ES-I3 (cell line): ENCODE results near the gene INAVA.
"Not testable (repeated sequence)": the region's sequence is repeated elsewhere in the genome, so short reads cannot be mapped to it uniquely, and the experiment has no call there.

Experiments used
- H3K36me3 ChIP-seq: 2 replicates; pipeline ENCODE4 v1.6.1; 2013; ENCODE audit warnings: mild to moderate bottlenecking, low read length, control low read depth, moderate library complexity; ENCODE audit not compliant: insufficient read depth
- H3K4me1 ChIP-seq: 2 replicates; pipeline ENCODE4 v1.6.1; 2013; ENCODE audit warnings: mild to moderate bottlenecking, control low read depth, low read length; ENCODE audit not compliant: insufficient read depth
- H3K9ac ChIP-seq: 2 replicates; pipeline ENCODE4 v1.6.1; 2013; ENCODE audit warnings: low read depth, mild to moderate bottlenecking, low read length, moderate library complexity
- H3K9me3 ChIP-seq: 2 replicates; pipeline ENCODE4 v1.6.1; 2013; ENCODE audit warnings: mild to moderate bottlenecking, low read length, moderate library complexity; ENCODE audit not compliant: control insufficient read depth, insufficient read depth

The INAVA gene

GRCh38 chr1:200934676-200935245 is 40.1 kb downstream of the INAVA start:
- Histone ChIP-seq H3K4me1 (no peaks in the 10 kb centered on the region), H3K36me3 (no peaks in the 10 kb centered on the region), H3K9me3 (no peaks in the 10 kb centered on the region), H3K9ac (no peak overlapping the region)

- not testable (repeated sequence) for H3K4me1 ChIP-seq, H3K9ac ChIP-seq, H3K9me3 ChIP-seq, H3K36me3 ChIP-seq
Measured at GRCh38 chr1:200935286-200935962, 40.7 kb downstream of the INAVA start.

GRCh38 chr1:200938955-200939354 is 44.3 kb downstream of the INAVA start:
- H3K9me3 ChIP-seq = no peaks in the 10 kb centered on the region; the same call in 1 of the 2 replicates

GRCh38 chr1:200945111-200945510 is 50.4 kb downstream of the INAVA start:
- Histone ChIP-seq H3K36me3 (no peaks in the 10 kb centered on the region; the same call in 1 of the 2 replicates), H3K9me3 (peaks cover 13% of the 10 kb centered on the region), H3K4me1 (no peaks in the 10 kb centered on the region), H3K9ac (no peak overlapping the region)

More at GRCh38 chr1:200938955-200939354, 44.3 kb downstream of the INAVA start:
- Histone ChIP-seq H3K9ac (no peak overlapping the region), H3K4me1 (no peaks in the 10 kb centered on the region), H3K36me3 (no peaks in the 10 kb centered on the region)

DNA sequence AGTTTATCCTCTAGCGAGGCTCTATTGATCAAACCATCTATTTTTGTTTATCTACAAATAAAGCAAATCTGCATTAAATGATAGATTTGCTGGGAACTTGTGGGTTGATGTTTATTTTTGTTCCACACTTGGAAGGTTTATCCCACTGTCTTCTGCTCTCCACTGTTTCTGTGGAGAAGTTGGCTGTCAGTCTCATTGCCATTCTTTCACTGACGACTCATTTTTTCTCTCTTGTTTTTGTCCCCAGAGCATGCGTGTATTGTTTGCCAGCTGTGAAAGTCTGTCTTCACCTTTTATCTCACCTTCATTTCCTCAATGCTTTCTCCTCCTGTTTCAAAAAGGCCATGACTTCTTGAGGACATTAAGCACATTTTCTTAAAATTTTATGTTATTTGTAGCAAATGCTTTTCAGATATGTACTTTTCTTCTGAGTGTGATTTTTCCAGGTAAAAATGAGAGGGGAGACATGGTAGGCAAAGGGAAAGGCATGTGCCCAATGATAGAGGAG is 52.4 kb downstream of the INAVA start:
- H3K9me3 ChIP-seq = peaks cover 13% of the 10 kb centered on the region
- no peaks in the 10 kb centered on the region for H3K4me1 ChIP-seq
- no peaks in the 10 kb centered on the region; the same call in 1 of the 2 replicates for H3K36me3 ChIP-seq
- no peak overlapping the region for H3K9ac ChIP-seq

DNA sequence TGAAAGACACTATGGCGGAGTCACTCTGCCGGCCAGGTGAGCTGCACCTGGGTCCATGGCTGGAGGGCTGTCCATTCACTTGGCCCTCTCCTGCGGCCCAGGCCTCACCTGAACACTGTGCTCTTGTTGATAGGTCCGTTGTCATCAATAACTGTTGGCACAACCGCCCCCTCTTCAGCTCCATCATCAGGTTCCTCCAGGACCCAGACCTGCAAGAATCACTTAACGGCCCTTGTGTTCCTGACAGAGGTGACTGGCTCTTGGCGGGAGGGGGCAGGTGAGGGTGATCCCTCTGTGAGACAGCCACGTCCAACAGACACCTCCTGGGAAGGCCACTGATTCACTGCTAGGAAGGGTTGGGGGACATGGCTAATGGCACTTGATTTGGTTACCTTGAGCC is 54.9 kb downstream of the INAVA start:
- Histone ChIP-seq H3K4me1 (no peaks in the 10 kb centered on the region), H3K9ac (no peak overlapping the region), H3K9me3 (peaks cover 13% of the 10 kb centered on the region), H3K36me3 (no peaks in the 10 kb centered on the region; the same call in 1 of the 2 replicates)

GRCh38 chr1:200951016-200951415 is 56.3 kb downstream of the INAVA start:
- H3K9ac ChIP-seq = no peak overlapping the region
- H3K4me1 ChIP-seq = no peaks in the 10 kb centered on the region
- H3K36me3 ChIP-seq = no peaks in the 10 kb centered on the region; the same call in 1 of the 2 replicates
- peaks cover 13% of the 10 kb centered on the region for H3K9me3 ChIP-seq

- Histone ChIP-seq H3K9me3 (no peaks in the 10 kb centered on the region), H3K36me3 (no peaks in the 10 kb centered on the region), H3K9ac (no peak overlapping the region), H3K4me1 (peaks cover under 1% of the 10 kb centered on the region; the same call in 1 of the 2 replicates)
Measured at GRCh38 chr1:200954434-200954833, 59.7 kb downstream of the INAVA start.

DNA sequence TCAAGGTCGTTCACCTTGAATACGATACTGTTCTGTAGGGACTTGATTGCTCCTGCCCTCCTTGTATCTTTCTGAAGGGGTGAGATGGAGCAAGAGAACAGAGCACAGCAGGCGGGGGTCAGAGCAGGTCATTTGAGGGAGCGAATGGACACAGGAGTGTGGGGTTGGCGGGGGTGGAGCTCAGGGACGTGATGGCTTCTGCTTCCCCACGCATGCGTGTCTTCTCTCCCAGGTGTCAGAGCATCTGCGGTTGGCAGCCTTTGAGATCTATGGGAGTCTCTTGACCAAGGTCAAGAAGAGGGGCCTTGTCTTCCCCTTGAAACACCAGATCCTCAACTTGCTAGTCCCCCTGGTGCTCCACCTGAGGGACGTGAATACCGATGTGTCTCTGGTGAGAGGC is 63.9 kb downstream of the INAVA start:
- H3K9me3 ChIP-seq = no peaks in the 10 kb centered on the region
- H3K9ac ChIP-seq = no peak overlapping the region
- H3K4me1 ChIP-seq = peaks cover 3% of the 10 kb centered on the region; the same call in 1 of the 2 replicates
- H3K36me3 ChIP-seq = no peaks in the 10 kb centered on the region

DNA sequence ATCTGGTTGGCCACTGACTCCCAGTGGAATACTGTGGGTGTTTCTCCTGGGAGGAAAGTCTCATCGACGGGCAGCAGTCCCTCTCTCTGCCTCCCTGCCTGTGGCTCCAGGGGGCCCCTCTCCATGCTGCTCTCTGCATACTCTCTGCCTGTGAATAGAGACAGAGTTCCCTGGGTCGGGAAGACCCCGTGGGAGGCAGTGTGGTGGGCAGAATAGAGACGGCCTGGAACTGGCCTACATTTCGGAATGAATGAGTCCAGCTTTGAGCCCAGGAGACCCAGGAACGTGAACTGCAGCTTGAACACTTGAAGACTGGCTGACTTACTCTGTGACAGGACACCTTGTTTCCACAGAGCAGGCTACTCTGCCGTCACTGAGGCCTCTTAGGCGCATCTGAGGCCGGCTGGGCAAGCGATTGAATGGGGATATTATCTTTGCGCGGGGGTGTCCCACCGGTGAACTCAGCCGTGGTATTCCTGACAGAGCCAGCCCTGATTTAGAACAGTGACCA is 64.8 kb downstream of the INAVA start:
- H3K36me3 ChIP-seq = no peaks in the 10 kb centered on the region
- no peaks in the 10 kb centered on the region for H3K9me3 ChIP-seq
- H3K4me1 ChIP-seq = peaks cover 3% of the 10 kb centered on the region; the same call in 1 of the 2 replicates
- no peak overlapping the region for H3K9ac ChIP-seq

- H3K36me3 ChIP-seq = no peaks in the 10 kb centered on the region
- H3K9ac ChIP-seq = no peak overlapping the region
- no peaks in the 10 kb centered on the region for H3K9me3 ChIP-seq
- H3K4me1 ChIP-seq = peaks cover 3% of the 10 kb centered on the region; the same call in 1 of the 2 replicates
Measured at GRCh38 chr1:200960236-200960947, 65.7 kb downstream of the INAVA start.

DNA sequence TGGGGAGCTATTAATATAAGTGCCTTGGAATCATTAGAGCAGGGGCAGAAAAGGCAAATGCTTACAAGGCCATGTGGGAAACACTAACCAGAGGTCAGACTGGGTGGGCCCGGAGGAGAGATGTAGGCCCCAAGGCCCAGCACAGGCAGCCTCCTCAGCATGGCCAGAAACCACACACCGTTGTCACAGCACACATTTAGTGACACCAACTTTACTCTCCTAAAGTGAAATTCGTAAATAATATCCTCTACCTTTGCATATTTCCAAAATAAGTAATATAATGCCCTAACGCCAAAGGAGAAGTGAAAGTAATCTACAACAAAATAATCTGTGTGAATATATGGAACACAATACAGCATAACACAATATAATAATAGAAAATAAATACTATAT is 66.2 kb downstream of the INAVA start:
- no peak overlapping the region for H3K9ac ChIP-seq
- no peaks in the 10 kb centered on the region for H3K9me3 ChIP-seq
- H3K4me1 ChIP-seq = peaks cover 3% of the 10 kb centered on the region; the same call in 1 of the 2 replicates
- H3K36me3 ChIP-seq = no peaks in the 10 kb centered on the region

DNA sequence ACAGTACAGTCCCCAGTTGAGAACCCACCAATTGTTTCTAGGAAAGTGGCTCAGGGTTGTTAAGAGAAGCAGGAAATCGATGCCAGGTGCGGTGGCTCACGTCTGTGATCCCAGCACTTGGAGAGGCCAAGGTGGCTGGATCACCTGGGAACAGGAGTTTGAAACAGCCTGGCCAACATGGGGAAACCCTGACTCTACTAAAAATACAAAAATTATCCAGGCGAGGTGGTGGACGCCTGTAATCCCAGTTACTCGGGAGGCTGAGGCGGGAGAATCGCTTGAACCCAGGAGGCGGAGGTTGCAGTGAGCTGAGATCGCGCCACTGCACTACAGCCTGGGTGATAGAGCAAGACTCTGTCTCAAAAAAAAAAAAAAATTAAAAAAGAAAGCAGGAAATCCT is 67.5 kb downstream of the INAVA start:
- H3K4me1 ChIP-seq, H3K9me3 ChIP-seq, H3K36me3 ChIP-seq, H3K9ac ChIP-seq: not testable (repeated sequence)

DNA sequence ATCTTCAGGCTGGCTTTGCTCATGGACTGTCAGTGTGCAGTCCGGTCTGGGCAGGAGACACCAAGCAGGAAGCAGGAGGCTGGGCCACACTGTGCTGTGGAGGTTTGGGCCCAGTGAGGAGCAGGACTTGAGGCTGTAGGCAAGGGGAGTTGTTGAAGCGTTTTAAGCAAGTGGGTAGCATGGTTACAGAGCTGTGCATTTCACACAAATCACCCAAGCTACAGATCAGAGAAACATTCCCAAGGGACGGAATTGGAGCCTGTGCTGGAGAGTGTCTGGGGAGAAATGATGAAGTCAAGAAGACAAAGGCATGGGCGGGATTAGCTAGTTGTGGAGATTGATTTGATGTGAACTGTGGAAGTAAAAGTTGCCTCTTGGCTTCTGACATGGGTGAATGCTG is 67.9 kb downstream of the INAVA start:
- Histone ChIP-seq H3K9ac (no peak overlapping the region), H3K4me1 (peaks cover 3% of the 10 kb centered on the region; the same call in 1 of the 2 replicates), H3K36me3 (no peaks in the 10 kb centered on the region), H3K9me3 (no peaks in the 10 kb centered on the region)
